BLaER1 (cell line): ENCODE results near the gene CNOT11.
"Not testable (repeated sequence)": the region's sequence is repeated elsewhere in the genome, so short reads cannot be mapped to it uniquely, and the experiment has no call there.

ENCODE experiments used
- H3K27ac ChIP-seq: shearing (Covaris generic); formaldehyde crosslinking; 2 replicates; pipeline ENCODE4 v1.8.1; 2022
- H3K27me3 ChIP-seq: shearing (Covaris generic); formaldehyde crosslinking; 2 replicates; pipeline ENCODE4 v1.8.1; 2022
- H3K36me3 ChIP-seq: shearing (Covaris generic); formaldehyde crosslinking; 2 replicates; pipeline ENCODE4 v1.8.1; 2022
- H3K4me1 ChIP-seq: shearing (Covaris generic); formaldehyde crosslinking; 2 replicates; pipeline ENCODE4 v1.8.1; 2022
- H3K4me2 ChIP-seq: shearing (Covaris generic); formaldehyde crosslinking; 2 replicates; pipeline ENCODE4 v1.8.1; 2022
- H3K4me3 ChIP-seq: shearing (Covaris generic); formaldehyde crosslinking; 2 replicates; pipeline ENCODE4 v1.8.1; 2022
- H3K9ac ChIP-seq: shearing (Covaris generic); formaldehyde crosslinking; 2 replicates; pipeline ENCODE4 v1.8.1; 2022
- H3K9me3 ChIP-seq: shearing (Covaris generic); formaldehyde crosslinking; 2 replicates; pipeline ENCODE4 v1.8.1; 2022
- H4K20me1 ChIP-seq: shearing (Covaris generic); formaldehyde crosslinking; 2 replicates; pipeline ENCODE4 v1.8.1; 2022
- Cebpa-rat ChIP-seq: shearing (Covaris generic); IDR thresholded peaks from 2 replicates; pipeline ENCODE4 v1.8.1; 2022

The CNOT11 gene

GRCh38 chr2:101307950-101308431 is 55.3 kb downstream of the CNOT11 start:
- Histone ChIP-seq H3K4me1 (peaks cover 52% of the 10 kb centered on the region), H3K4me2 (peak overlapping the region; percentile 98), H4K20me1 (peaks cover 49% of the 10 kb centered on the region), H3K27ac (peak overlapping the region; percentile 98), H3K4me3 (peak overlapping the region; percentile 97), H3K9me3 (no peaks in the 10 kb centered on the region), H3K9ac (peak overlapping the region; percentile 98), H3K27me3 (no peaks in the 10 kb centered on the region), H3K36me3 (peaks cover 28% of the 10 kb centered on the region)
- TF ChIP-seq Cebpa-rat, result no peak

GRCh38 chr2:101308432-101309210 is 55.9 kb downstream of the CNOT11 start, which contains the start of gene RNF149:
TSS of gene RNF149 (minus strand) at chr2:101308701. CDS start at chr2:101308588, 113 bp downstream.
- Histone ChIP-seq H3K9ac (peak within 1 kb of the TSS; percentile 98), H3K36me3 (peaks cover 25% of the 10 kb centered on the region), H3K4me2 (peak within 1 kb of the TSS; percentile 98), H3K4me1 (peaks cover 52% of the 10 kb centered on the region), H3K9me3 (no peaks in the 10 kb centered on the region), H3K4me3 (peak within 1 kb of the TSS; percentile 97), H4K20me1 (peaks cover 43% of the 10 kb centered on the region), H3K27me3 (no peaks in the 10 kb centered on the region), H3K27ac (peak within 1 kb of the TSS; percentile 98)
- peak; percentile 95 for TF ChIP-seq Cebpa-rat

GRCh38 chr2:101310090-101310833 is 57.6 kb downstream of the CNOT11 start:
- Histone ChIP-seq H3K27ac (no peak overlapping the region), H3K9me3 (no peaks in the 10 kb centered on the region), H3K4me1 (peaks cover 37% of the 10 kb centered on the region), H3K4me2 (no peak overlapping the region), H3K36me3 (peaks cover 12% of the 10 kb centered on the region; the same call in 1 of the 2 replicates), H4K20me1 (peaks cover 26% of the 10 kb centered on the region), H3K4me3 (no peak overlapping the region), H3K27me3 (no peaks in the 10 kb centered on the region), H3K9ac (no peak overlapping the region)
- no peak for TF ChIP-seq Cebpa-rat

- no peaks in the 10 kb centered on the region for H3K27me3 ChIP-seq
- no peak overlapping the region for H3K4me2 ChIP-seq
- H3K4me1 ChIP-seq, result peaks cover 29% of the 10 kb centered on the region
- no peak for TF ChIP-seq Cebpa-rat
- H3K9me3 ChIP-seq, result no peaks in the 10 kb centered on the region
- no peak overlapping the region for H3K9ac ChIP-seq
- peaks cover 5% of the 10 kb centered on the region; the same call in 1 of the 2 replicates for H3K36me3 ChIP-seq
- H4K20me1 ChIP-seq, result peaks cover 18% of the 10 kb centered on the region
- H3K4me3 ChIP-seq, result no peak overlapping the region
- no peak overlapping the region for H3K27ac ChIP-seq
Observed at GRCh38 chr2:101310834-101311695, 58.4 kb downstream of the CNOT11 start.

- Histone ChIP-seq H3K9me3 (no peaks in the 10 kb centered on the region), H3K4me3 (no peak overlapping the region), H3K27ac (no peak overlapping the region), H3K36me3 (no peaks in the 10 kb centered on the region), H3K9ac (no peak overlapping the region), H4K20me1 (peaks cover 12% of the 10 kb centered on the region), H3K4me2 (no peak overlapping the region), H3K27me3 (no peaks in the 10 kb centered on the region), H3K4me1 (peaks cover 23% of the 10 kb centered on the region)
- no peak for TF ChIP-seq Cebpa-rat
Observed at GRCh38 chr2:101311696-101312017, 59.0 kb downstream of the CNOT11 start.

GRCh38 chr2:101316568-101316967 is 63.9 kb downstream of the CNOT11 start:
- not testable (repeated sequence) for H3K36me3 ChIP-seq, H3K27ac ChIP-seq, H4K20me1 ChIP-seq, H3K4me3 ChIP-seq, H3K4me2 ChIP-seq, H3K4me1 ChIP-seq, H3K9ac ChIP-seq, H3K27me3 ChIP-seq, H3K9me3 ChIP-seq
